GM21526 (cell line): ENCODE measurements around the gene ZFP37.
"Not testable (repeated sequence)": the region's sequence is repeated elsewhere in the genome, so short reads cannot be mapped to it uniquely, and the experiment has no call there.

ENCODE experiments used
- ATAC-seq: cut with Tn5 transposase; IDR thresholded peaks from one replicate; pipeline ENCODE4 v1.9.1; 2021; ENCODE audit warnings: moderate library complexity; ENCODE audit not compliant: unreplicated experiment, low FRiP score

Gene ZFP37

GRCh38 chr9:113056191-113057106 lies at the start of gene ZFP37:
ZFP37 (minus strand) TSS chr9:113056724; CDS start chr9:113056688, 36 bp downstream.
- ATAC-seq, result peak; percentile 97

DNA sequence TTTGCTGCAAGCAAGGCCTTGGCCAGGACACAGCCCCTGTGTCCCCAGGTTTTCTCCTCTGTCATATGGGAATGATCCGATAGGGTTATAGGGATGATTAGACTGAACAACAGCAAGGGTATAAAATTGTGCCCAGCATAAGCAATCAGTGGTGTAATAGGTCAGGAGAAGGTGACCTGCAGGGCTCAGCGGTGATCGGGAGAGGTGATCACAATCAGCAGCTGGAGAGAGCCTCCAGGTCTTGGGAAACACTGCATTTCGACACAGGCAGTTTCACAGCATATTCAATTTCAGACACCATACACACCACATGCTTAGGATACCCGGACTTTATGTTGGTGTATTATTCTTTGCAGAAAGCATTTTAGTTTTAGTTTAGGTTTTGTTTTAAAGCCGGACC lies 48.8 kb upstream of the ZFP37 start:
- ATAC-seq, result not testable (repeated sequence)

GRCh38 chr9:113095561-113095960 lies 39.0 kb upstream of the ZFP37 start:
- no peak for ATAC-seq

GRCh38 chr9:113089924-113090323 lies 33.4 kb upstream of the ZFP37 start:
- not testable (repeated sequence) for ATAC-seq

DNA sequence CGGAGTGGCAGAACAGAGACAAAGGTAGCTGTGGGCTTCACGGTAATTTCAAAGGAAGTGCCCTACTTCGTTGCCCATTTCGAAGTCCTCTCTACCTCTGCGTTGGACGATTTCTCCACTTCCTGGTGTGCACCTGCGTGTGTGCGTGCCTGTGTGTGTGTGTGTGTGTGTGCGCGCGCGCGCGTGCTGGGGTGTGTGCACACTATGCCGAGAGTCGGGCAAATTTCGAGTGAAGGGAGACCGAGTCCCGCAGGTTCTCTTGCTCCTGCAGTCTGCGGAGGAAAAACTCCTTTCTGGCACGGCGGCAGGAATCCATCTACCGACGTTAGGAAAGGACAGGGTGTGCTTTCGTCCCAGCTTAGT lies 32.6 kb upstream of the ZFP37 start:
- ATAC-seq, result not testable (repeated sequence)

- ATAC-seq, result not testable (repeated sequence)
Measured at GRCh38 chr9:113088456-113089142, 32.1 kb upstream of the ZFP37 start.

DNA sequence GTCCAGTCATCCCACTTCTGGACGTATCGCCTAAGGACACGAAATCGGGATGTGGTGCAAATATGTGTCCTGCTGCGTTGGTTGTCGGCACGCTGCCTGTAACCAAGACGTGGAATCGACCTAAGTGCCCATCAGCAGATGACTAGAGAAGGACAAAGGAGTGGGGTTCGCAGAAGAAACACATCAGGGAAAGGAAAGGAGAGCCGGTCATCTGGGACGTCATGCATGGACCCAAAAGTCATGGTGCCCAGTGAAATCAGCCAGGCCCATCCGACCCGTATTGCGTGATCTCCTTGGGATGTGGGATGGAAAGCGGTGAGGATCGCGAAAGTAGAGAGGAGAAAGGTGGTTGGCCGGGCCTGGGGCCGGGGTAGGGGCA lies 6.4 kb upstream of the ZFP37 start:
- ATAC-seq, result not testable (repeated sequence)

DNA sequence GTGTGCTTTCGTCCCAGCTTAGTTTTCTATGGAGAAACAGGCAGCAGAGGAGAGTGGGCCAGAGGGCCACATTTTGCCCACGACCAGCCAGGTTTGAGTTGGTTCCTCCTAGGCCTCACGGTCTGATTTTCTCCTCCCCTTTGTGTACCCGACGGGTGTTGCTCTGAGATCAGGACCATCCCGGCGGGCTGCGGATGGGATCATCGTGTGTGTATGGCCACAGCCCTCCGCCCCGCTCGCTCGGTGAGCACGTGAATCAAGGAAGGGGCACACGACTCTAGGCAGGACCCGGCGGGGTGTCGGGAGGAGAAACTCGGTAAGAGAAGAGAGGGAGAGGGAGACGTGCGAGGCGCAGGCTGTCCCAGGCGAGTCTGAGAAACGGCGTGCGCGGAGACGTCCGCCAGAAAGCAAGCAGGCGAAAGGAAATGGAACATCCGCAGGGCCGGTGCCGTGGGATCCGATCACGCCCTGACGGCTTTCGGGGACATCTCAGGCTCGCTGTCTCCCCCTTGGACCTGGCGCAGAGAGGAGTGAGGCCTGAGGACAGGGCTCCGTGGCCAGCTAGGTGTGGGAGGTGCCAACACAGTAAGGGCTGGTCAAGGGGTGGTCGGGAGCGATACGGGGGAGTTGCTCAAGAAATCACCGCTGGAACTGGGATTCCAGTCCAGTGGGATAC lies 5.9 kb upstream of the ZFP37 start:
- not testable (repeated sequence) for ATAC-seq

GRCh38 chr9:113061072-113061850 lies 4.7 kb upstream of the ZFP37 start:
- not testable (repeated sequence) for ATAC-seq

GRCh38 chr9:113059581-113060284 lies 3.2 kb upstream of the ZFP37 start:
- ATAC-seq, result not testable (repeated sequence)

DNA sequence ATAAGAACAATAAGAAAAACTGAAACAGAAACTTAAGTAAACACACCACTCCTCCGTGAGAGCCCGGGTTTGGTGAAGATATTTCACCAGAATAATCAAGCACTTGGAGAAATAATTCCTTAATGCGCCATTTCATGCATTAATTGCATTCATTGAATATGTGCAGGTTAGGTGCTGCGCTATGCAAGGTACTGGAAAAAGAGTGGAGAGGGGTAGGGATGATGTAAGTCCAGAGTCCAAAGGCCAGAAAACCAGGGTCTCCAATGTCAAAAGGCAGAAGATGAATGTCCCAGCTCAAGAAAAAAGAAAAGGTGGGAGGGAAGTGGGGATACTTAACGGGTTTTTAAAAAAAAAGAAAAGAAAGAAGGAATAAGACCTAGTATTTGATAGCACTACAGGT lies 669 bp upstream of the ZFP37 start:
- no peak for ATAC-seq

- ATAC-seq, result no peak
Measured at GRCh38 chr9:113042884-113043657, 13.5 kb downstream of the ZFP37 start.

DNA sequence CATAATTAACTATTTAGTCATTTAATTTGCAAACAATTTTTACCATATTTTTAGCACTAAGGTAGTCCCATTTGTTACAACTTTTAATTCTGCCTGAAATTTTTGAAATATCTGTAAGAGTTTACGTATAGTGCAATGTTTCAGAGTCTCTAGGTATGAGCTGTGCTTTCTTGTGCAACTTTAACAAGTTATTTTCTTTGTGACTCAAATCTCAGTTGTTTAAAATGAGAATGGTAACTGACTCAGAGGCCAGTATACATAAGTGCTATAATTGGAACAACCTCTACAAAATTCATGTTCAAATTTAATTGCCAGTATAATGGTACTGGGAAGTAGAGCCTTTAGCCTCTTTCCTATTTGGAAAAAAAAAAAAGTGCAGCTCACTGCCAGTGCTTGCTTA lies 30.3 kb downstream of the ZFP37 start:
- no peak for ATAC-seq

- ATAC-seq, result no peak
Measured at GRCh38 chr9:113018247-113018646, 38.3 kb downstream of the ZFP37 start.

DNA sequence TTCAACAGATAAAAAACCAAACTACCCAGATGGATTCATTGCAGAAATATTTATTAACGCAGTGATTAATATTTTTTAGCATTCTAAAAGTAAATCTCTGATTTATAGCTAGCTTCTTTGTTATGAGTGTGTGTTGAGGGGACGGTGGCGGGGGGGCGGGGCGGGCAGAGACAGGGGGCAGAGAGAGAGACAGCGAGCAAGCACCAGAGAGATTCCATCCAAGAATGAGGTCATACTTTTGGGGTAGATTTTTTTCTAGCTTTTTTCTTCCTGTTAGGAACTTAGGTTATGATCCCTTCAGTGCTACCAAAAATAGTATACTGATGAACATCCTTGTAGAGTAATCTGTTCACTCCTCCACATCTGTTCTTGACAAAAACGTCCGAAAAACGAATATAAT lies 44.0 kb downstream of the ZFP37 start:
- no peak for ATAC-seq

DNA sequence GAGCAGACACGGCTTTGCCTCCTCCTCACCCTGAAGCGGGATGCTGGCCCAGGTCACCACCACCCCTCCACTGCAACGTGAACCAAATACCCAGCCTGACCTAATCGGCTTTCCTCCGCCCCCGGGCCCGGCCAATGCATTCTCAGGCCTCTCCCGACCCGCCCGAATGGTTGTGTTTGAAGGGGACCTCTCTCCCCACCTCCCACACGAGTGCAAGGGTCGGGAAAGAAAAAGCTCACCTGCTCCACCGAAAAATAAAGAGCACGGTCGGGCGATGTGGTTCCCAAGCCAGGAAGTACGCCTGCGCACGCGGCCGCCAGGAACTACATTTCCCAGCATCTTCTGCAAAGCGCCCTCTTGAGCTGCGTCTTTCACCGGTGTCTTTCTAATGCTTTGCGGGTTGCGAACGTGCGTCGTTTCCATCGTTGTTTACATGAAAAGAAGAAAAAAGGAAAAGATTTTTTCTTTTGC lies 44.6 kb downstream of the ZFP37 start, which contains the start of gene ZNF883:
Gene ZNF883, minus strand, starts transcription at position 282 of the 471 bp plus-strand sequence.
- no peak for ATAC-seq

GRCh38 chr9:113005777-113006176 lies 50.7 kb downstream of the ZFP37 start:
- ATAC-seq, result no peak

DNA sequence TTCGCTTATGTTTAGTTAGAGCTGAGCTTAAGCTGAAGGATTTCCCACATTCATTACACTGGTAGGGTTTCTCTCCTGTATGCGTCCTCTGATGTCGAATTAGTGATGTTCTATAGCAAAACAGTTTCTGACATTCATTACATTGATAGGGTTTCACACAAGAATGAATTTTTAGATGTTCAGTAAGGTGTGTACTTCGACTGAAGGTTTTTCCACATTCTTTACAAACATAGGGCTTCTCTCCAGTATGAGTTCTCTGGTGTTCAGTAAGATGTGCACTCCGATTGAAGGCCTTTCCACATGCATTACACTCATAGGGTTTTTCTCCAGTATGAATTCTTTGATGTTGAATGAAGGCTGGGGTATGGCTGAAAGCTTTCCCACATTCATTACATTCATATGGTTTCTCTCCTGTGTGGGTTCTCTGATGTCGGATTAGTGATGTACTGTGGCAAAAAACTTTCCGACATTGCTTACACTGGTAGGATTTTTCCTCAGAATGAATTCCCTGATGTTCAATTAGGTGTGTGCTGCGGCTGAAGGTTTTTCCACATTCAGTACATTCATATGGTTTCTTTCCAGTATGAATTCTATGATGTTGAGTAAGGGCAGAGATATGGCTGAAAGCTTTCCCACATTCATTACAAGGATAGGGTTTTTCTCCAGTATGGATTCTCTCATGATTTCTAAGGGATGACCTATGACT lies 59.1 kb downstream of the ZFP37 start:
- no peak for ATAC-seq
